ENCODE measurements around the gene PLPP3. TPM values are rescaled to one million over a fixed set of nuclear protein-coding genes. Genes with fewer than 3 reads are reported as not detected.
A peak's percentile ranks its signal among the peaks of the same experiment; 100 is the strongest.

The PLPP3 gene
- total RNA-seq, 1 experiment from 2014 or later = 26.7 TPM

DNA sequence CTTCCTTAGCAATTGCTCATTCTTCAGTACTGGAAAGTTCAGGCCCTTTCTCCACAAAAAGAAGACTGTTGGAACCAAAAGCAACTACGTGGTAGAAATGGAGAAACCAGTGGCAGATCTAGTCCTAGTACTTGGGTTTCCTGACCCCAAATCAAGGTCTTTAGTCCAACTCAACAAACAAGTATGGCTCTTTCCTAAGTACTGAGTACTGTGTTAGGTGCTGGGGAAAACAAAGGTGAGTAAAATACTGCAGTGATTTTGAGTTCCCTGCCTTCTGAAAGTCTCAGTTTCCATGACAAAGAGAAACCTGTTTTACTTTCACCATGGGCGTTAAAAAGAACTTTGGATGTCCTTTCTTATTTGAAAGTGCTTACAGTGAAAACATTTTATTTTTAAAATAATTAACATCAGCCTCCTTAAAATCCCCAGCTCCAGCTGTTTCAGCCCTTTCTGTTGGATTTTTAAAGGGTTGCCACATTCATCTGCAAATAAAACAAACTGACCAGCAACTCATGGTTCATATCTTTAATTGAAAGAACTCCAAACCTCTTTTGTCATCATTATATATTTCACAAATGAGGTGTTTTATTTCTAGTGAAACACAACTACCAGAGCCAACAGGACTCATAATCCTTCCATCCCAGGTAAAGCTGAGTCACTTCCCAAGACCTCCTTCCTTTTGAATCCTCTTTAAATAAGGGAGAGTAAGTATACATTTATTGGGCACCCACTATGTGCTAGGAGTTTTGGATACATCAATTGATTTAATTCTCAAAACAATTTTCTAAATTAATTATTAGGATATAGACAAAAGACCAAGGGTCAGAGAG lies 35.4 kb downstream of the PLPP3 start:
- Histone ChIP-seq H2BK5ac (ENCODE audit: insufficient read length, low read length) (no peak overlapping the region), H2BK20ac (ENCODE audit: low read depth, low read length, poor library complexity, severe bottlenecking) (no peak overlapping the region), H2BK12ac (ENCODE audit: insufficient read length, low read depth, low read length) (peak overlapping the region; percentile 55), H3T11ph (ENCODE audit: low read length) (no peak overlapping the region), H3K27me3 (ENCODE audit: insufficient read depth, low read length) (no peaks in the 10 kb centered on the region), H3K56ac (ENCODE audit: insufficient read length, low read depth, low read length) (no peak overlapping the region), H2AK5ac (ENCODE audit: insufficient read length, low read length) (no peak overlapping the region), H2AFZ (ENCODE audit: low read length) (no peak overlapping the region), H3K9ac (ENCODE audit: extremely low read depth, insufficient read length, low read length) (no peak overlapping the region), H3K79me1 (ENCODE audit: insufficient read depth, low read depth, low read length, poor library complexity, severe bottlenecking) (peaks cover 8% of the 10 kb centered on the region), H3K4me1 (ENCODE audit: insufficient read depth, low read length) (peaks cover 41% of the 10 kb centered on the region; the same call in 1 of the 2 replicates), H2BK15ac (ENCODE audit: low read depth, low read length) (no peak overlapping the region), H3K23ac (ENCODE audit: insufficient read length, low read depth, low read length) (no peak overlapping the region), H3K9me3 (ENCODE audit: control insufficient read depth, low read depth, low read length) (no peaks in the 10 kb centered on the region), H4K5ac (ENCODE audit: insufficient read length, low read depth, low read length) (no peak overlapping the region), H3K4ac (ENCODE audit: low read depth, low read length) (no peak overlapping the region), H3K27ac (ENCODE audit: insufficient read length, low read depth, low read length) (peak overlapping the region; percentile 84), H3K14ac (ENCODE audit: insufficient read depth, low read length) (no peak overlapping the region), H3K18ac (ENCODE audit: insufficient read length, low read depth, low read length) (no peak overlapping the region), H4K91ac (ENCODE audit: insufficient read length, low read depth, low read length) (no peak overlapping the region), H3K4me2 (ENCODE audit: insufficient read depth, insufficient read length, low read length) (no peak overlapping the region), H4K20me1 (ENCODE audit: control insufficient read depth, insufficient read depth, insufficient read length) (no peaks in the 10 kb centered on the region), H3K23me2 (ENCODE audit: insufficient read length, low read depth, low read length, poor library complexity, severe bottlenecking) (no peaks in the 10 kb centered on the region), H2BK120ac (ENCODE audit: low read depth, low read length, poor library complexity, severe bottlenecking) (no peak overlapping the region), H3K79me2 (ENCODE audit: insufficient read depth, low read length) (peaks cover 43% of the 10 kb centered on the region; the same call in 1 of the 2 replicates), H4K8ac (replicated peaks; ENCODE audit: insufficient read length, low read depth, low read length) (no peak overlapping the region)
- no peak for DNase-seq
- Mint-ChIP-seq H3K36me3 (ENCODE audit: insufficient read depth in 1 of 3, low read depth in 3 of 3) (peaks cover 2 to 40% (median 25%) of the 10 kb centered on the region in 3 experiments; a peak in 5 of 7 replicates), H3K27ac (peak overlapping the region; percentile 51 to 96 (median 77); a peak in 6 of 7 replicates), H3K4me1 (peaks cover 82 to 97% of the 10 kb centered on the region in 2 experiments), H3K4me3 (no peak overlapping the region), H3K9me3 (no peaks in the 10 kb centered on the region), H3K27me3 (ENCODE audit: low read depth) (no peaks in the 10 kb centered on the region)
- WGBS (ENCODE audit: extremely low coverage, insufficient read length, low lambda C conversion rate) = no CpG with 5 or more reads among the region's 2 CpGs
- TF ChIP-seq, protein P1, sequence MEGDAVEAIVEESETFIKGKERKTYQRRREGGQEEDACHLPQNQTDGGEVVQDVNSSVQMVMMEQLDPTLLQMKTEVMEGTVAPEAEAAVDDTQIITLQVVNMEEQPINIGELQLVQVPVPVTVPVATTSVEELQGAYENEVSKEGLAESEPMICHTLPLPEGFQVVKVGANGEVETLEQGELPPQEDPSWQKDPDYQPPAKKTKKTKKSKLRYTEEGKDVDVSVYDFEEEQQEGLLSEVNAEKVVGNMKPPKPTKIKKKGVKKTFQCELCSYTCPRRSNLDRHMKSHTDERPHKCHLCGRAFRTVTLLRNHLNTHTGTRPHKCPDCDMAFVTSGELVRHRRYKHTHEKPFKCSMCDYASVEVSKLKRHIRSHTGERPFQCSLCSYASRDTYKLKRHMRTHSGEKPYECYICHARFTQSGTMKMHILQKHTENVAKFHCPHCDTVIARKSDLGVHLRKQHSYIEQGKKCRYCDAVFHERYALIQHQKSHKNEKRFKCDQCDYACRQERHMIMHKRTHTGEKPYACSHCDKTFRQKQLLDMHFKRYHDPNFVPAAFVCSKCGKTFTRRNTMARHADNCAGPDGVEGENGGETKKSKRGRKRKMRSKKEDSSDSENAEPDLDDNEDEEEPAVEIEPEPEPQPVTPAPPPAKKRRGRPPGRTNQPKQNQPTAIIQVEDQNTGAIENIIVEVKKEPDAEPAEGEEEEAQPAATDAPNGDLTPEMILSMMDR (conservative IDR thresholded peaks at IDR 0.05) = no peak

Measured in H9 (cell line).